A549 (cell line): ENCODE data around the gene STIMATE. TPM values are rescaled to one million over a fixed set of nuclear protein-coding genes. Genes with fewer than 3 reads are reported as not detected.

Experiments
- ATAC-seq, 2 experiments: fragments of 200-7000 bp in 1 of 2; fragments of >200 bp in 1 of 2; cut with Nextera tagmentation in 1 of 2; cut with Tn5 transposase in 1 of 2; 3 replicates each; pipeline versions ENCODE4 v1.8.0 to v1.9.1; 2018 to 2020; ENCODE audit warnings: mild to moderate bottlenecking in 1 of 2, moderate library complexity in 1 of 2
- CTCF ChIA-PET: fragments of 300-600 bp; sonication (Branson Sonifier 250); formaldehyde crosslinking; extraction: SDS; loops from one replicate; lab custom pipeline; 2021; ENCODE audit warnings: antibody characterized with exemption, inconsistent platforms; lab: Yijun Ruan, JAX
- POLR2A ChIA-PET: fragments of 350-600 bp; formaldehyde crosslinking; extraction: SDS; loops from one replicate; lab custom pipeline; 2021; ENCODE audit warnings: antibody characterized with exemption, inconsistent platforms; lab: Yijun Ruan, JAX
- DNase-seq, 2 experiments: peaks; one replicate each; pipeline versions ENCODE4 v3.0.0 to v3.0.0-alpha.2; 2011 to 2016; ENCODE audit warnings: low read depth in 1 of 2, low spot score in 1 of 2
- FAIRE-seq: peaks from 2 replicates; lab custom pipeline; 2011; peaks lifted over from hg19 to GRCh38; lab: Jason Lieb, UNC
- H3K27ac ChIP-seq, 2 experiments: fragments of >200 bp; sonication (Bioruptor Twin); formaldehyde crosslinking; 3 replicates each; pipeline ENCODE4 v1.5.1; 2016 to 2017
- H3K4me1 ChIP-seq: fragments of >200 bp; sonication (Bioruptor Twin); formaldehyde crosslinking; 3 replicates; pipeline ENCODE4 v1.6.1; 2016
- H3K4me2 ChIP-seq: fragments of >200 bp; sonication (Bioruptor Twin); formaldehyde crosslinking; 3 replicates; pipeline ENCODE4 v1.6.1; 2016
- H3K4me3 ChIP-seq: fragments of >200 bp; sonication (Bioruptor Twin); formaldehyde crosslinking; 3 replicates; pipeline ENCODE4 v1.5.1; 2016
- H3K9me3 ChIP-seq: fragments of >200 bp; sonication (Bioruptor Twin); formaldehyde crosslinking; 3 replicates; pipeline ENCODE4 v1.6.1; 2016
- BHLHE40 ChIP-seq: IDR thresholded peaks from 2 replicates; pipeline ENCODE4 v1.6.1; 2012; ENCODE audit warnings: low read depth, low read length, inconsistent platforms
- CBX2 ChIP-seq: fragments of 200-600 bp; sonication (generic); IDR thresholded peaks from 2 replicates; pipeline ENCODE4 v1.6.1; 2016; ENCODE audit warnings: low read depth, mild to moderate bottlenecking, borderline replicate concordance
- CBX8 ChIP-seq: fragments of 200-600 bp; sonication (generic); IDR thresholded peaks from 2 replicates; pipeline ENCODE4 v1.6.1; 2016
- CHD2 ChIP-seq: fragments of 150-350 bp; IDR thresholded peaks from 2 replicates; pipeline ENCODE4 v1.6.1; 2014; ENCODE audit warnings: low read length; ENCODE audit not compliant: partially characterized antibody
- EHF ChIP-seq: fragments of 250-450 bp; sonication (Bioruptor Pico); IDR thresholded peaks from 2 replicates; pipeline ENCODE4 v1.5.0; 2020; ENCODE audit warnings: mild to moderate bottlenecking
- EP300 ChIP-seq, 2 experiments: fragments of >200 bp; sonication (Bioruptor Twin); formaldehyde crosslinking; IDR thresholded peaks; 2 replicates in 1 of 2; 3 replicates in 1 of 2; pipeline ENCODE4 v1.6.1; 2016 to 2017
- FOSL2 ChIP-seq, 2 experiments: fragments of 450-650 bp in 1 of 2; fragments of >200 bp in 1 of 2; sonication (Bioruptor Twin) in 1 of 2; formaldehyde crosslinking; IDR thresholded peaks; 2 replicates each; pipeline versions ENCODE4 v1.5.0 to v1.6.1; 2016 to 2020; ENCODE audit warnings: mild to moderate bottlenecking in 1 of 2, moderate library complexity in 1 of 2
- HEYL ChIP-seq: fragments of 250-450 bp; sonication (Bioruptor Pico); IDR thresholded peaks from 2 replicates; pipeline ENCODE4 v1.8.0; 2021; ENCODE audit warnings: mild to moderate bottlenecking, moderate library complexity
- HOXA7 ChIP-seq: fragments of 250-450 bp; sonication (Bioruptor Pico); IDR thresholded peaks from 2 replicates; pipeline ENCODE4 v1.5.0; 2020; ENCODE audit warnings: mild to moderate bottlenecking, moderate library complexity
- JUN ChIP-seq, 2 experiments: fragments of >200 bp; sonication (Bioruptor Twin); formaldehyde crosslinking; IDR thresholded peaks; 2 replicates in 1 of 2; 3 replicates in 1 of 2; pipeline ENCODE4 v1.6.1; 2016 to 2017
- JUNB ChIP-seq: fragments of >200 bp; sonication (Bioruptor Twin); formaldehyde crosslinking; IDR thresholded peaks from 2 replicates; pipeline ENCODE4 v1.6.1; 2016
- KDM5A ChIP-seq: fragments of 200-600 bp; sonication (generic); IDR thresholded peaks from 2 replicates; pipeline ENCODE4 v1.6.1; 2016; ENCODE audit warnings: antibody characterized with exemption, mild to moderate bottlenecking
- MAZ ChIP-seq: fragments of 150-350 bp; IDR thresholded peaks from 2 replicates; pipeline ENCODE4 v1.6.1; 2014; ENCODE audit warnings: antibody characterized with exemption, low read depth, low read length, borderline replicate concordance
- POLR2A ChIP-seq: IDR thresholded peaks from 2 replicates; pipeline ENCODE4 v1.6.1; 2012; ENCODE audit warnings: mild to moderate bottlenecking, low read length
- RNF2 ChIP-seq: fragments of 200-600 bp; sonication (generic); IDR thresholded peaks from 2 replicates; pipeline ENCODE4 v1.6.1; 2016; ENCODE audit warnings: low read depth, mild to moderate bottlenecking, antibody characterized with exemption, moderate library complexity, borderline replicate concordance
- SREBF2 ChIP-seq: fragments of 450-650 bp; IDR thresholded peaks from 2 replicates; pipeline ENCODE4 v1.6.1; 2014; ENCODE audit warnings: mild to moderate bottlenecking, moderate library complexity
- TFCP2L1 ChIP-seq: fragments of 250-450 bp; sonication (Bioruptor Pico); IDR thresholded peaks from 2 replicates; pipeline ENCODE4 v1.5.0; 2021; ENCODE audit warnings: mild to moderate bottlenecking
- ZNF302 ChIP-seq: fragments of 250-450 bp; sonication (Bioruptor Pico); IDR thresholded peaks from 2 replicates; pipeline ENCODE4 v1.9.0; 2021; ENCODE audit warnings: inconsistent platforms, mild to moderate bottlenecking, moderate library complexity
- WGBS: methylation state at CpG from one replicate; pipeline ENCODE4 v1.1.6; 2017; ENCODE audit errors: missing lambda C conversion rate; 5-methylcytosine and 5-hydroxymethylcytosine counted together
- polyA plus RNA-seq, 4 experiments: library from polyadenylated mRNA; depleted of rRNA in 3 of 4; stranded (reverse); fragments of >200 nt; fragmentation: RNase III in 1 of 4; extraction: RNeasy Plus Mini Kit Qiagen cat#74134 plus additional on column Dnase treatment in 1 of 4; gene quantifications; 2 replicates in 3 of 4; 3 replicates in 1 of 4; pipeline ENCODE4 v1.2.3, GENCODE V29; 2011 to 2017
- TF ChIP-seq, protein P1 (sequence below): fragments of >200 bp; sonication (Bioruptor Twin); formaldehyde crosslinking; IDR thresholded peaks from 2 replicates; pipeline ENCODE4 v1.6.1; 2016
- TF ChIP-seq, protein P2 (sequence below): fragments of 200-600 bp; sonication (generic); IDR thresholded peaks from 2 replicates; pipeline ENCODE4 v1.6.1; 2016; ENCODE audit warnings: antibody characterized with exemption, mild to moderate bottlenecking, moderate library complexity
- TF ChIP-seq, protein P3 (sequence below): IDR thresholded peaks from 2 replicates; pipeline ENCODE4 v1.6.1; 2012; ENCODE audit warnings: low read depth, borderline replicate concordance
- TF ChIP-seq, protein P4 (sequence below): fragments of >200 bp; sonication (Bioruptor Twin); formaldehyde crosslinking; IDR thresholded peaks from 3 replicates; pipeline ENCODE4 v1.6.1; 2016
- TF ChIP-seq, protein P5 (sequence below): fragments of 450-650 bp; IDR thresholded peaks from 2 replicates; pipeline ENCODE4 v1.6.1; 2014; ENCODE audit warnings: antibody characterized with exemption
- TF ChIP-seq, protein P6 (sequence below): fragments of >200 bp; sonication (Bioruptor Twin); formaldehyde crosslinking; IDR thresholded peaks from 3 replicates; pipeline ENCODE4 v1.5.1; 2016

STIMATE gene
- polyA plus RNA-seq, 2 of the 4 experiments (the other 2 are of a cell fraction) = 5.2 to 5.5 TPM

DNA sequence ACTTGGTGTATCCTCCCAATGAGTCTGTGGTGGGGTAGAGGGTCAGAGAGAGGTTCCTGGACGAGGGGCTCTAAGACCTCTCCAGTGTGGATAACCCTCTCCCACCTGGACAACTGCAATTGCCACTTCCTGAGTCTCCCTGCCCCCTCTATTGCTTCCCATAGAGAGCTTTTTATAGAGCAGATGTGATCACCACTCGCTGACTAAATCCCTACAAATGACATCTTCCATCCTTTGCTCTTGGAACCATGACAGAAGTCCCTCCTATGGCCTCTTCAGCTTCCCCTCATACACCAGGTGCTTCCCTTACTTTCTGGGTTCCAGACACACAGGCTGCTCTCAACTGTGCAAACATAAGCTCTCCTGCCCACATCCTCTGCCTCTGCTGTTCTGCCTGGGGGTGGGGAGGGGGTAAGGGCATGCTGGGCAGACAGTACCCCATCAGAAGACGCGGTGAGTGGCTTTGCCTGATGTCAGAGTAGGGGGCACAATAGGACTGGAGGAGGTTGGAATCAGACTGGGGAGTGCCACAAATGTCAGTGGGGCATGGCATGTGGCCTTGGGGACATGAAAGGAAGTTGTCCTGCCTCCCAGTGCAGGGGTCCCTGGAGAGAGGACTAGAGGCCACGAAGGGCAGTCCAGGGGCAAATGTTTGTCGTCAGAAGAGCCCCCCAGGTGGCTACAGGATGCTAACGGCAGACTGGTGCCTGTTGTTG lies 87.5 kb downstream of the STIMATE start:
- DNase-seq (no peak), FAIRE-seq (no peak), ATAC-seq (no peak)
- H3K4me2 ChIP-seq = no peak overlapping the region
- no peaks in the 10 kb centered on the region for H3K9me3 ChIP-seq
- H3K4me3 ChIP-seq = no peak overlapping the region
- POLR2A ChIA-PET = no interaction called here
- TF ChIP-seq EHF = no peak
- no peak for TF ChIP-seq JUN (IDR thresholded peaks at IDR 0.05)
- no peak for TF ChIP-seq TFCP2L1 (CRISPR knock-in tag)
- TF ChIP-seq HOXA7 = no peak
- TF ChIP-seq CBX2 = no peak
- TF ChIP-seq, protein P1, sequence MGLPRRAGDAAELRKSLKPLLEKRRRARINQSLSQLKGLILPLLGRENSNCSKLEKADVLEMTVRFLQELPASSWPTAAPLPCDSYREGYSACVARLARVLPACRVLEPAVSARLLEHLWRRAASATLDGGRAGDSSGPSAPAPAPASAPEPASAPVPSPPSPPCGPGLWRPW = no peak
- TF ChIP-seq FOSL2 (IDR thresholded peaks at IDR 0.05) = no peak
- no peak for TF ChIP-seq FOSL2 (CRISPR knock-in tag; IDR thresholded peaks at IDR 0.05)
- no peak for TF ChIP-seq RNF2
- no peak for TF ChIP-seq CBX8
- H3K27ac ChIP-seq = no peak overlapping the region
- CTCF ChIA-PET = interaction anchor here (1.3 to 2.7 kb wide), 3 partner anchors 11 to 20 kb away, joined by 3 to 7 read pairs (median 4); no protein-coding TSS in a partner anchor
- 25% methylated on average over 7 of the region's 7 CpGs for WGBS
- H3K4me1 ChIP-seq = no peaks in the 10 kb centered on the region

DNA sequence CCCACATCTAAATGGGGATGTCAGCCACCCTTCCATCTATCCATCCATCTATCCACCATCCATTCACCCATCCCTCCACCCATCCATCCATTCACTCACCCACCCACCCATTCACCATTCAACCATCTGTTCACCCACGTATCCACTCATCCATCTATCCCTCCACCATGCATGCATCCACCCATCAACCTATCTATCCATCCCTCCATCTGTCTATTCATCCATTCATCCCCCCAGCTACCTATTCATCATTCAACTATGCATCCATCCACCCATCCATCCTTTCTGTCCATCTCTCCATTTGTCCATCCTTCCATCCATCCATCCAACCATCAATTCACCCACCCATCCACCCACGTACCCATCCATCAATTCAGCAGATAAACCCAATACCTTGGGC lies 88.2 kb downstream of the STIMATE start:
- POLR2A ChIA-PET = no interaction called here
- H3K27ac ChIP-seq = no peak overlapping the region
- 19% methylated on average over 2 of the region's 2 CpGs for WGBS
- no peak for ATAC-seq
- no peaks in the 10 kb centered on the region for H3K4me1 ChIP-seq
- no peaks in the 10 kb centered on the region for H3K9me3 ChIP-seq
- H3K4me3 ChIP-seq = no peak overlapping the region
- TF ChIP-seq MAZ (no peak), KDM5A (no peak), JUN (IDR thresholded peaks at IDR 0.05) (no peak), BHLHE40 (no peak), EHF (no peak), JUNB (no peak)
- TF ChIP-seq, protein P2, sequence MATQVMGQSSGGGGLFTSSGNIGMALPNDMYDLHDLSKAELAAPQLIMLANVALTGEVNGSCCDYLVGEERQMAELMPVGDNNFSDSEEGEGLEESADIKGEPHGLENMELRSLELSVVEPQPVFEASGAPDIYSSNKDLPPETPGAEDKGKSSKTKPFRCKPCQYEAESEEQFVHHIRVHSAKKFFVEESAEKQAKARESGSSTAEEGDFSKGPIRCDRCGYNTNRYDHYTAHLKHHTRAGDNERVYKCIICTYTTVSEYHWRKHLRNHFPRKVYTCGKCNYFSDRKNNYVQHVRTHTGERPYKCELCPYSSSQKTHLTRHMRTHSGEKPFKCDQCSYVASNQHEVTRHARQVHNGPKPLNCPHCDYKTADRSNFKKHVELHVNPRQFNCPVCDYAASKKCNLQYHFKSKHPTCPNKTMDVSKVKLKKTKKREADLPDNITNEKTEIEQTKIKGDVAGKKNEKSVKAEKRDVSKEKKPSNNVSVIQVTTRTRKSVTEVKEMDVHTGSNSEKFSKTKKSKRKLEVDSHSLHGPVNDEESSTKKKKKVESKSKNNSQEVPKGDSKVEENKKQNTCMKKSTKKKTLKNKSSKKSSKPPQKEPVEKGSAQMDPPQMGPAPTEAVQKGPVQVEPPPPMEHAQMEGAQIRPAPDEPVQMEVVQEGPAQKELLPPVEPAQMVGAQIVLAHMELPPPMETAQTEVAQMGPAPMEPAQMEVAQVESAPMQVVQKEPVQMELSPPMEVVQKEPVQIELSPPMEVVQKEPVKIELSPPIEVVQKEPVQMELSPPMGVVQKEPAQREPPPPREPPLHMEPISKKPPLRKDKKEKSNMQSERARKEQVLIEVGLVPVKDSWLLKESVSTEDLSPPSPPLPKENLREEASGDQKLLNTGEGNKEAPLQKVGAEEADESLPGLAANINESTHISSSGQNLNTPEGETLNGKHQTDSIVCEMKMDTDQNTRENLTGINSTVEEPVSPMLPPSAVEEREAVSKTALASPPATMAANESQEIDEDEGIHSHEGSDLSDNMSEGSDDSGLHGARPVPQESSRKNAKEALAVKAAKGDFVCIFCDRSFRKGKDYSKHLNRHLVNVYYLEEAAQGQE = no peak
- TF ChIP-seq, protein P3, sequence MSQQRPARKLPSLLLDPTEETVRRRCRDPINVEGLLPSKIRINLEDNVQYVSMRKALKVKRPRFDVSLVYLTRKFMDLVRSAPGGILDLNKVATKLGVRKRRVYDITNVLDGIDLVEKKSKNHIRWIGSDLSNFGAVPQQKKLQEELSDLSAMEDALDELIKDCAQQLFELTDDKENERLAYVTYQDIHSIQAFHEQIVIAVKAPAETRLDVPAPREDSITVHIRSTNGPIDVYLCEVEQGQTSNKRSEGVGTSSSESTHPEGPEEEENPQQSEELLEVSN = no peak
- TF ChIP-seq, all 56 proteins: peak for 0
- DNase-seq (no peak), FAIRE-seq (no peak)
- CTCF ChIA-PET = interaction anchor here (1.3 to 2.7 kb wide), 3 partner anchors 10 to 21 kb away, joined by 3 to 7 read pairs (median 4); no protein-coding TSS in a partner anchor
- no peak overlapping the region for H3K4me2 ChIP-seq

DNA sequence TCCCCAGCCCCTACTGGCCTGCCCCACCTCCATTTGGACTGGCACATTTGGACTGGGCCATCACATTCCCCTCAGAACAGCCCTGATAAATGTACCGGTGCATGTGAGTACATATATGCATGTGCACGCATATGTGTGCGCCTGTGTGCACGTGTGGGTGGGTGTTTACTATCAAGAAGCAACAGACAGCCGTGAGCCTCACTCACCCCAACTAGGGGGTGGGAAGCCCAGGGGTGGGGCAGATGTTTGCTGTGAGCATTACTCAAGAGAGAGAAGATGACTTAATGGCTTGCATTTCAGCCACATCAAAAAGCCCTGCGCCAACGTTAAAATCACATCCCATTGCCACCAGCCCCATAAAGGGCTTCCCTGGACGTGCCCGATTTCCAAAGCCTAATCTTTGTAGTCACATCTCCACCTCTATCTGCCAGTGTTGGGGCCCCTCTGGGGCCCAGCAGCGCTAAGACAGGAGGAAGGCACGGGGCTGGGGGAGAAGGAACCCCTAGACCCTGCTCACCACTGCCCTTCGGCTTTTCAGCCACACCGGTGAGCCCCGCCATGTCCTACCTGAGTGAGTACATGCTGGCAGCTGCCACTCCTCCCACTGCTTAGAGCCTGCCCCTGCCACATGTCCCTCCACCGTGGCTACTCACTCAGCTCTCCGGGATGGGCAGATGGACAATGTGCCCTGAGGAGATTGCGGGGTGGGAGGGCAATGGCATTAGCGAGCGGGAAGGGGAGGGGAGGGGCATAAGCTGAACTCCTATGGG lies 91.9 kb downstream of the STIMATE start:
- no peaks in the 10 kb centered on the region for H3K9me3 ChIP-seq

More for the DNA sequence above, 91.9 kb downstream of the STIMATE start:
- FAIRE-seq (no peak), DNase-seq (no peak), ATAC-seq (no peak)
- Histone ChIP-seq H3K4me2 (no peak overlapping the region), H3K27ac (no peak overlapping the region), H3K4me3 (no peak overlapping the region), H3K4me1 (no peaks in the 10 kb centered on the region)
- CTCF ChIA-PET = interaction anchor here (0.6 kb wide), 2 partner anchors 69 to 79 kb away, joined by 3 read pairs; no protein-coding TSS in a partner anchor
- POLR2A ChIA-PET = no interaction called here
- TF ChIP-seq, protein P4, sequence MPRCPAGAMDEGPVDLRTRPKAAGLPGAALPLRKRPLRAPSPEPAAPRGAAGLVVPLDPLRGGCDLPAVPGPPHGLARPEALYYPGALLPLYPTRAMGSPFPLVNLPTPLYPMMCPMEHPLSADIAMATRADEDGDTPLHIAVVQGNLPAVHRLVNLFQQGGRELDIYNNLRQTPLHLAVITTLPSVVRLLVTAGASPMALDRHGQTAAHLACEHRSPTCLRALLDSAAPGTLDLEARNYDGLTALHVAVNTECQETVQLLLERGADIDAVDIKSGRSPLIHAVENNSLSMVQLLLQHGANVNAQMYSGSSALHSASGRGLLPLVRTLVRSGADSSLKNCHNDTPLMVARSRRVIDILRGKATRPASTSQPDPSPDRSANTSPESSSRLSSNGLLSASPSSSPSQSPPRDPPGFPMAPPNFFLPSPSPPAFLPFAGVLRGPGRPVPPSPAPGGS = no peak
- no peak for TF ChIP-seq CHD2
- no peak for TF ChIP-seq POLR2A
- TF ChIP-seq HEYL = no peak
- TF ChIP-seq SREBF2 = no peak
- TF ChIP-seq ZNF302 = no peak
- TF ChIP-seq, protein P5, sequence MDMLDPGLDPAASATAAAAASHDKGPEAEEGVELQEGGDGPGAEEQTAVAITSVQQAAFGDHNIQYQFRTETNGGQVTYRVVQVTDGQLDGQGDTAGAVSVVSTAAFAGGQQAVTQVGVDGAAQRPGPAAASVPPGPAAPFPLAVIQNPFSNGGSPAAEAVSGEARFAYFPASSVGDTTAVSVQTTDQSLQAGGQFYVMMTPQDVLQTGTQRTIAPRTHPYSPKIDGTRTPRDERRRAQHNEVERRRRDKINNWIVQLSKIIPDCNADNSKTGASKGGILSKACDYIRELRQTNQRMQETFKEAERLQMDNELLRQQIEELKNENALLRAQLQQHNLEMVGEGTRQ = no peak
- TF ChIP-seq, protein P6, sequence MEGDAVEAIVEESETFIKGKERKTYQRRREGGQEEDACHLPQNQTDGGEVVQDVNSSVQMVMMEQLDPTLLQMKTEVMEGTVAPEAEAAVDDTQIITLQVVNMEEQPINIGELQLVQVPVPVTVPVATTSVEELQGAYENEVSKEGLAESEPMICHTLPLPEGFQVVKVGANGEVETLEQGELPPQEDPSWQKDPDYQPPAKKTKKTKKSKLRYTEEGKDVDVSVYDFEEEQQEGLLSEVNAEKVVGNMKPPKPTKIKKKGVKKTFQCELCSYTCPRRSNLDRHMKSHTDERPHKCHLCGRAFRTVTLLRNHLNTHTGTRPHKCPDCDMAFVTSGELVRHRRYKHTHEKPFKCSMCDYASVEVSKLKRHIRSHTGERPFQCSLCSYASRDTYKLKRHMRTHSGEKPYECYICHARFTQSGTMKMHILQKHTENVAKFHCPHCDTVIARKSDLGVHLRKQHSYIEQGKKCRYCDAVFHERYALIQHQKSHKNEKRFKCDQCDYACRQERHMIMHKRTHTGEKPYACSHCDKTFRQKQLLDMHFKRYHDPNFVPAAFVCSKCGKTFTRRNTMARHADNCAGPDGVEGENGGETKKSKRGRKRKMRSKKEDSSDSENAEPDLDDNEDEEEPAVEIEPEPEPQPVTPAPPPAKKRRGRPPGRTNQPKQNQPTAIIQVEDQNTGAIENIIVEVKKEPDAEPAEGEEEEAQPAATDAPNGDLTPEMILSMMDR = no peak
- TF ChIP-seq EP300 (IDR thresholded peaks at IDR 0.05) = no peak
- 86% methylated on average over 9 of the region's 19 CpGs for WGBS
